Gastroesophageal sphincter (tissue), 3 donors: Measurements from ENCODE around the gene PAX5.

ENCODE experiments used
- CTCF ChIP-seq, 4 experiments: fragments of 200-600 bp in 2 of 4; fragments of 450-650 bp in 2 of 4; sonication (generic) in 1 of 4; IDR thresholded peaks; one replicate each; pipeline ENCODE4 v1.5.1; 2017 to 2019; ENCODE audit warnings: antibody characterized with exemption in 4 of 4, mild to moderate bottlenecking in 2 of 4, moderate library complexity in 2 of 4
- POLR2A ChIP-seq, 2 donors: fragments of 450-650 bp; IDR thresholded peaks; one replicate each; pipeline ENCODE4 v1.6.1; 2017; ENCODE audit warnings: antibody characterized with exemption in 2 of 2, mild to moderate bottlenecking in 2 of 2, moderate library complexity in 1 of 2

GRCh38 chr9:36813154-36813553 is 220.9 kb downstream of the PAX5 start:
- TF ChIP-seq CTCF (IDR thresholded peaks at IDR 0.05) (no peak), POLR2A (IDR thresholded peaks at IDR 0.05) (no peak)
